DLD1 (cell line): Measurements from ENCODE around the gene RRM1.

Experiments
- in situ Hi-C: cut with HindIII; loops from 2 replicates; pipeline ENCODE4 v1.10.0; 2017; ENCODE audit warnings: low sequenced_read_pairs

The RRM1 gene

DNA sequence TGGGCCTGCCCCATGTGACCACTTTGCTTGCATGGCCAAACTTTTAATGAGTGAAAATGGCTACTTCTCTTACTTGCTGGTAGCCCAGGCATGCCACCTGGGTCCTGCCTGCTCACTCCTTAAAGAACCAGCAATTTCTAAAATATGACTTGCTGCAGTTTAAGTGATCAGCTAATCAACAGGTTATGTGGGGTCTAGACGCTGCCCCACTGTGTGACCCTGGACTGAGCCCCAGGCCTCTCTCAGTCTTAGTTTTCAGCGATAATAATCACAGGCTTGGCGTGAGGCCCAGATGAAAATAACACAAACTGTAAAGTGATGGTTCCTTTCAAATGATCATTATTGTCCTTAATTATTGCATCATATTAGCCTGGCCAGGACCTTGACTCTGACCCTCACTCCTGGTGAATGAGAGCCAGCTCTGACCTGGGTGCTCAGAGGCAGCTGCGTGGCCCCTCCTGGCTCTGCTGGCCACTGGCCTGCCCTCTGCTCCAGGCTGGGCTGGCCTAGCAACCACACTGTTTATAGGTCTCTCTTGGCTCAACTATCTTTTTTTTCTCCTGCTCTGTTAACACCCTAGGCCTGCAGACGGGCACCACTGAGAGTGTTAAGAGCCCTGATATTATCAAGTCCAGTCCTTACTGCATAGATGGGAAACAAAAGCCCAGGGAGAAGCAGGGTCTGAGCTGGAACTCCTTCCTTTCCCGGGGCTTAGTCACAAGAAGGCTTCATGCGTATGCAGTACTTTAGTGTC is 89.7 kb downstream of the RRM1 start:
- in situ Hi-C loops = loop anchor here (5.0 kb wide), 1 partner anchor 313 kb away; no protein-coding TSS in a partner anchor

DNA sequence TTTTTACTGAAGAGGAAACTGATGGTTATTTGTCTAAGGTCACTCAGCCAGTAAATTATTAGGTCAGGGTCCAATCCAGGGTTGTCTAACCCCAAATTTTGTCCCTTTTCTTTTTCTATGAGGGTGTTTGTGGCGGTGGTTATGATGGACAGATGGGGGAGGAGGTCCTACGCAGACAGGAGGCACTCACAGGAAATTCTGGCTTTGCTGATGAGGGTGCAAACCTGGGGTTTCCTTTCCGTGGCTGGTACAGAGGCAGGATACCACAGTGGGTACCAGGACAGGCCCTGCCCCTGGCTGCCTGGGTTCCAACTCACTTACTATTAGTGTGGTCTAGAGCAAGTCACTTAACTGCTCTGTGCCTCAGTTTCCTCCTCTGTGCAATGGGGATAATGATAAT is 91.0 kb downstream of the RRM1 start:
- in situ Hi-C loops = no loop called here

GRCh38 chr11:4186464-4187054 is 92.0 kb downstream of the RRM1 start:
- in situ Hi-C loops = no loop called here

GRCh38 chr11:4187055-4187988 is 92.7 kb downstream of the RRM1 start:
- in situ Hi-C loops = no loop called here
